Thyroid gland (tissue), 4 donors: Measurements from ENCODE around the gene CIROP.

Source experiments
- CTCF ChIP-seq, 6 experiments: fragments of 200-600 bp in 3 of 6; fragments of 450-650 bp in 3 of 6; sonication (generic) in 3 of 6; IDR thresholded peaks; one replicate each; pipeline ENCODE4 v1.5.1; 2016 to 2019; ENCODE audit warnings: antibody characterized with exemption in 6 of 6, mild to moderate bottlenecking in 2 of 6, inconsistent platforms in 1 of 6, moderate library complexity in 1 of 6
- POLR2A ChIP-seq, 2 donors: fragments of 450-650 bp; IDR thresholded peaks; one replicate each; pipeline ENCODE4 v1.6.1; 2017; ENCODE audit warnings: antibody characterized with exemption in 2 of 2, mild to moderate bottlenecking in 2 of 2, moderate library complexity in 1 of 2

GRCh38 chr14:23139874-23140273 is 35.1 kb upstream of the CIROP start:
- TF ChIP-seq CTCF (IDR thresholded peaks at IDR 0.05) (no peak), POLR2A (IDR thresholded peaks at IDR 0.05) (no peak)
